IMR-90 (cell line): ENCODE results near the gene STIM1. TPM values are rescaled to one million over a fixed set of nuclear protein-coding genes. Genes with fewer than 3 reads are reported as not detected.
A peak's percentile ranks its signal among the peaks of the same experiment; 100 is the strongest.

ENCODE experiments used
- ATAC-seq: fragments of 200-7000 bp; cut with Tn5 transposase; 2 replicates; pipeline ENCODE4 v1.9.1; 2020; ENCODE audit warnings: low read depth, mild to moderate bottlenecking, moderate library complexity
- BruUV-seq: library from RNA; stranded (reverse); fragments of 400-500 nt; replicated peaks from 2 replicates; lab custom pipeline; 2021; lab: Mats Ljungman, UMichigan
- CTCF ChIA-PET: fragments of 300-600 bp; formaldehyde crosslinking; extraction: SDS; loops from one replicate; lab custom pipeline; 2021; ENCODE audit warnings: antibody characterized with exemption; lab: Yijun Ruan, JAX
- POLR2A ChIA-PET: fragments of 300-600 bp; sonication (Branson Sonifier 250); formaldehyde crosslinking; loops from one replicate; lab custom pipeline; 2022; ENCODE audit warnings: antibody characterized with exemption; ENCODE audit not compliant: unreplicated experiment; lab: Charles Lee
- DNase-seq: peaks from one replicate; pipeline ENCODE4 v3.0.0; 2013
- H2AFZ ChIP-seq: replicated peaks from 2 replicates; pipeline ENCODE3; 2013; ENCODE audit warnings: low read length, mild to moderate bottlenecking; ENCODE audit not compliant: poor library complexity
- H2AK5ac ChIP-seq: 2 replicates; pipeline ENCODE4 v1.6.1; 2013; ENCODE audit warnings: low read depth, low read length, inconsistent platforms
- H2AK9ac ChIP-seq: replicated peaks from 2 replicates; pipeline ENCODE3; 2013; ENCODE audit warnings: mild to moderate bottlenecking, low read depth, low read length, moderate library complexity; ENCODE audit not compliant: poor library complexity
- H2BK120ac ChIP-seq: 2 replicates; pipeline ENCODE4 v1.6.1; 2013; ENCODE audit warnings: low read depth, low read length, inconsistent platforms
- H2BK15ac ChIP-seq: 3 replicates; pipeline ENCODE4 v1.6.1; 2013; ENCODE audit warnings: low read depth, low read length, inconsistent platforms
- H2BK20ac ChIP-seq: 2 replicates; pipeline ENCODE4 v1.6.1; 2013; ENCODE audit warnings: low read depth, mild to moderate bottlenecking, inconsistent platforms, low read length, moderate library complexity
- H2BK5ac ChIP-seq: 2 replicates; pipeline ENCODE4 v1.6.1; 2013; ENCODE audit warnings: mild to moderate bottlenecking, low read depth, low read length, inconsistent platforms; ENCODE audit not compliant: poor library complexity, severe bottlenecking
- H3K14ac ChIP-seq: replicated peaks from 2 replicates; pipeline ENCODE4 v1.6.1; 2013; ENCODE audit warnings: low read depth, low read length, inconsistent platforms
- H3K18ac ChIP-seq: 2 replicates; pipeline ENCODE4 v1.6.1; 2013; ENCODE audit warnings: low read depth, low read length, control low read depth
- H3K23ac ChIP-seq: 2 replicates; pipeline ENCODE4 v1.6.1; 2013; ENCODE audit warnings: low read depth, low read length, inconsistent platforms
- H3K27ac ChIP-seq: 2 replicates; pipeline ENCODE4 v1.5.1; 2013; ENCODE audit warnings: mild to moderate bottlenecking, control low read depth, low read length; ENCODE audit not compliant: insufficient read depth
- H3K27me3 ChIP-seq: 2 replicates; pipeline ENCODE4 v1.6.1; 2013; ENCODE audit warnings: low read length; ENCODE audit not compliant: control insufficient read depth, insufficient read depth
- H3K36me3 ChIP-seq: 2 replicates; pipeline ENCODE4 v1.6.1; 2013; ENCODE audit warnings: low read length, mixed read lengths; ENCODE audit not compliant: control insufficient read depth, insufficient read depth
- H3K4ac ChIP-seq: 2 replicates; pipeline ENCODE4 v1.6.1; 2013; ENCODE audit warnings: low read depth, low read length, inconsistent platforms
- H3K4me1 ChIP-seq: 2 replicates; pipeline ENCODE4 v1.6.1; 2013; ENCODE audit warnings: low read length, mixed read lengths; ENCODE audit not compliant: control insufficient read depth, insufficient read depth
- H3K4me2 ChIP-seq: 2 replicates; pipeline ENCODE4 v1.6.1; 2013; ENCODE audit warnings: low read depth, mild to moderate bottlenecking, control low read depth, low read length, moderate library complexity
- H3K4me3 ChIP-seq: 2 replicates; pipeline ENCODE4 v1.5.1; 2013; ENCODE audit warnings: low read depth, mild to moderate bottlenecking, control low read depth, low read length, moderate library complexity; ENCODE audit not compliant: insufficient read depth
- H3K56ac ChIP-seq: 2 replicates; pipeline ENCODE4 v1.6.1; 2013; ENCODE audit warnings: low read length, inconsistent platforms; ENCODE audit not compliant: insufficient read depth; ENCODE audit errors: extremely low read depth
- H3K79me1 ChIP-seq, 2 experiments: 2 replicates each; pipeline ENCODE4 v1.6.1; 2013; ENCODE audit warnings: low read length in 2 of 2, inconsistent platforms in 1 of 2, low read depth in 1 of 2
- H3K9ac ChIP-seq: 2 replicates; pipeline ENCODE4 v1.6.1; 2013; ENCODE audit warnings: low read depth, low read length, control low read depth
- H3K9me1 ChIP-seq: 2 replicates; pipeline ENCODE4 v1.6.1; 2013; ENCODE audit warnings: low read length, inconsistent platforms; ENCODE audit not compliant: insufficient read depth
- H3K9me3 ChIP-seq: 2 replicates; pipeline ENCODE4 v1.6.1; 2013; ENCODE audit warnings: low read length; ENCODE audit not compliant: control insufficient read depth, insufficient read depth
- H4K20me1 ChIP-seq: 2 replicates; pipeline ENCODE4 v1.6.1; 2013; ENCODE audit warnings: low read length, inconsistent platforms; ENCODE audit not compliant: insufficient read depth
- H4K5ac ChIP-seq: 2 replicates; pipeline ENCODE4 v1.6.1; 2013; ENCODE audit warnings: mild to moderate bottlenecking, low read depth, low read length, control low read depth
- H4K8ac ChIP-seq, 2 experiments: 2 replicates each; pipeline ENCODE4 v1.6.1; 2013; ENCODE audit warnings: low read depth in 2 of 2, low read length in 2 of 2, control low read depth in 1 of 2, inconsistent platforms in 1 of 2
- H4K91ac ChIP-seq: 2 replicates; pipeline ENCODE4 v1.6.1; 2013; ENCODE audit warnings: low read depth, low read length, inconsistent platforms; ENCODE audit not compliant: insufficient read depth
- BHLHE40 ChIP-seq: fragments of 150-350 bp; IDR thresholded peaks from 2 replicates; pipeline ENCODE4 v1.6.1; 2016; ENCODE audit warnings: mild to moderate bottlenecking, low read depth, low read length
- CEBPB ChIP-seq: IDR thresholded peaks from 2 replicates; pipeline ENCODE4 v1.6.1; 2012; ENCODE audit warnings: low read depth, low read length, improper control_type of control experiment
- CHD1 ChIP-seq: IDR thresholded peaks from 2 replicates; pipeline ENCODE4 v1.6.1; 2012; ENCODE audit warnings: low read depth, low read length, improper control_type of control experiment
- FOS ChIP-seq: fragments of 150-350 bp; IDR thresholded peaks from 2 replicates; pipeline ENCODE4 v1.6.1; 2016; ENCODE audit warnings: low read depth, low read length
- MAFK ChIP-seq: IDR thresholded peaks from 2 replicates; pipeline ENCODE4 v1.6.1; 2012; ENCODE audit warnings: low read depth, low read length, improper control_type of control experiment
- MAZ ChIP-seq: IDR thresholded peaks from 2 replicates; pipeline ENCODE4 v1.6.1; 2012; ENCODE audit warnings: low read depth, mild to moderate bottlenecking, low read length, improper control_type of control experiment, moderate library complexity, borderline replicate concordance
- MXI1 ChIP-seq: IDR thresholded peaks from 2 replicates; pipeline ENCODE4 v1.6.1; 2012; ENCODE audit warnings: low read depth, mild to moderate bottlenecking, low read length, moderate library complexity, borderline replicate concordance
- NFE2L2 ChIP-seq: fragments of 150-350 bp; IDR thresholded peaks from 2 replicates; pipeline ENCODE4 v1.6.1; 2016; ENCODE audit warnings: low read depth, mild to moderate bottlenecking, low read length
- POLR2A ChIP-seq: IDR thresholded peaks from 2 replicates; pipeline ENCODE4 v1.6.1; 2012; ENCODE audit warnings: mild to moderate bottlenecking, low read depth, low read length
- RAD21 ChIP-seq: IDR thresholded peaks from 2 replicates; pipeline ENCODE4 v1.6.1; 2012; ENCODE audit warnings: low read length, improper control_type of control experiment
- RCOR1 ChIP-seq: IDR thresholded peaks from 2 replicates; pipeline ENCODE4 v1.6.1; 2012; ENCODE audit warnings: mild to moderate bottlenecking, low read length, improper control_type of control experiment; ENCODE audit not compliant: insufficient replicate concordance
- RFX5 ChIP-seq: IDR thresholded peaks from 2 replicates; pipeline ENCODE4 v1.8.0; 2012; ENCODE audit warnings: low read depth, mild to moderate bottlenecking, low read length, moderate library complexity
- SMC3 ChIP-seq: fragments of 150-350 bp; IDR thresholded peaks from 2 replicates; pipeline ENCODE4 v1.6.1; 2016; ENCODE audit warnings: low read depth, mild to moderate bottlenecking, antibody characterized with exemption, low read length, moderate library complexity
- USF2 ChIP-seq: fragments of 150-350 bp; IDR thresholded peaks from 2 replicates; pipeline ENCODE4 v1.6.1; 2017; ENCODE audit warnings: mild to moderate bottlenecking, antibody characterized with exemption, low read length, low read depth
- WGBS, 2 experiments: methylation state at CpG; one replicate each; pipeline versions ENCODE4 v1.1.5 to v1.1.7; 2013; ENCODE audit warnings: missing lambda C conversion rate in 2 of 2; ENCODE audit not compliant: insufficient read length in 1 of 2; ENCODE audit errors: extremely low coverage in 2 of 2; 5-methylcytosine and 5-hydroxymethylcytosine counted together
- dilution Hi-C: fragments of 300-500 bp; cut with HindIII; formaldehyde crosslinking; loops from one replicate; pipeline ENCODE4 v1.14.3; 2018; ENCODE audit warnings: low sequenced_read_pairs; ENCODE audit not compliant: unreplicated experiment
- in situ Hi-C: fragments of 300-500 bp; cut with MboI; formaldehyde crosslinking; loops from 3 replicates; pipeline ENCODE4 v1.14.3; 2019; ENCODE audit warnings: low sequenced_read_pairs, inconsistent platforms, mixed read lengths
- intact Hi-C: fragments of 100-400 bp; cut with micrococcal nuclease; formaldehyde crosslinking; loops from 2 replicates; pipeline ENCODE4 v1.10.0; 2022
- polyA plus RNA-seq, 3 experiments: library from polyadenylated mRNA; depleted of rRNA; stranded (reverse); fragments of >200 nt; gene quantifications; 2 replicates each; pipeline ENCODE4 v1.2.3, GENCODE V29; 2012; ENCODE audit warnings: low replicate concordance in 1 of 3
- total RNA-seq: library from RNA; depleted of rRNA; stranded (reverse); fragments of >200 nt; gene quantifications from 2 replicates; pipeline ENCODE4 v1.2.3, GENCODE V29; 2012
- TF ChIP-seq, protein P1 (sequence below): fragments of 150-350 bp; IDR thresholded peaks from 2 replicates; pipeline ENCODE4 v1.6.1; 2016; ENCODE audit warnings: low read depth, mild to moderate bottlenecking, low read length, moderate library complexity, borderline replicate concordance

The STIM1 gene
- total and polyA plus RNA-seq, 2 of the 4 experiments (the other 2 are of a cell fraction) = 17.9 to 23.0 TPM

GRCh38 chr11:3849297-3849874, 6.1 kb upstream of the STIM1 start:
- H3K9me3 ChIP-seq = no peaks in the 10 kb centered on the region
- H3K36me3 ChIP-seq = no peaks in the 10 kb centered on the region
- H3K4me1 ChIP-seq = peaks cover 2% of the 10 kb centered on the region; the same call in 1 of the 2 replicates
- ATAC-seq (peak; percentile 90), DNase-seq (peak; percentile 41)
- in situ Hi-C loops = loop anchor here (5.0 kb wide), 1 partner anchor 223 kb away; no protein-coding TSS in a partner anchor
- H3K9ac ChIP-seq = no peak overlapping the region
- WGBS, 2 experiments = 0% methylated on average over 1 of the region's 10 CpGs; no CpG with 5 or more reads in 1 of the 2 experiments
- no peak overlapping the region for H2AK9ac ChIP-seq
- no peak overlapping the region for H3K4me2 ChIP-seq
- no peak overlapping the region for H3K56ac ChIP-seq
- no peak overlapping the region for H2AK5ac ChIP-seq
- peaks cover 0 to 4% of the 10 kb centered on the region in 2 experiments; a peak in 1 of 4 replicates for H3K79me1 ChIP-seq
- H3K4me3 ChIP-seq = no peak overlapping the region
- dilution Hi-C loops = no loop called here
- no peak overlapping the region for H3K4ac ChIP-seq
- H4K91ac ChIP-seq = no peak overlapping the region
- no peak overlapping the region for H3K14ac ChIP-seq
- no peak overlapping the region for H2BK15ac ChIP-seq
- H3K18ac ChIP-seq = no peak overlapping the region
- no peak overlapping the region for H3K23ac ChIP-seq
- no peak overlapping the region for H4K8ac ChIP-seq
- BruUV-seq = no TSS peak
- no peaks in the 10 kb centered on the region for H4K20me1 ChIP-seq
- no peak overlapping the region for H2BK120ac ChIP-seq
- no peak overlapping the region for H2BK5ac ChIP-seq
- H3K9me1 ChIP-seq = peaks cover 7% of the 10 kb centered on the region
- H2AFZ ChIP-seq = no peak overlapping the region
- no peak overlapping the region for H4K5ac ChIP-seq
- H3K27ac ChIP-seq = no peak overlapping the region
- POLR2A ChIA-PET = no interaction called here
- intact Hi-C loops = loop anchor here (1.0 kb wide), 1 partner anchor 223 kb away; no protein-coding TSS in a partner anchor
- H2BK20ac ChIP-seq = no peak overlapping the region
- CTCF ChIA-PET = interaction anchor here (0.6 to 9.2 kb wide), 15 partner anchors 9 to 247 kb away, joined by 3 to 186 read pairs (median 4); no protein-coding TSS in a partner anchor
- H3K27me3 ChIP-seq = no peaks in the 10 kb centered on the region; the same call in 1 of the 2 replicates
- TF ChIP-seq RFX5 (no peak), BHLHE40 (no peak), RCOR1 (no peak), NFE2L2 (no peak), MAFK (no peak), FOS (no peak), CHD1 (no peak), MXI1 (no peak), RAD21 (peak; percentile 71), MAZ (no peak), POLR2A (no peak), SMC3 (peak; percentile 89), USF2 (no peak), CEBPB (peak; percentile 59; the same call in 1 of the 2 replicates)
- TF ChIP-seq, protein P1, sequence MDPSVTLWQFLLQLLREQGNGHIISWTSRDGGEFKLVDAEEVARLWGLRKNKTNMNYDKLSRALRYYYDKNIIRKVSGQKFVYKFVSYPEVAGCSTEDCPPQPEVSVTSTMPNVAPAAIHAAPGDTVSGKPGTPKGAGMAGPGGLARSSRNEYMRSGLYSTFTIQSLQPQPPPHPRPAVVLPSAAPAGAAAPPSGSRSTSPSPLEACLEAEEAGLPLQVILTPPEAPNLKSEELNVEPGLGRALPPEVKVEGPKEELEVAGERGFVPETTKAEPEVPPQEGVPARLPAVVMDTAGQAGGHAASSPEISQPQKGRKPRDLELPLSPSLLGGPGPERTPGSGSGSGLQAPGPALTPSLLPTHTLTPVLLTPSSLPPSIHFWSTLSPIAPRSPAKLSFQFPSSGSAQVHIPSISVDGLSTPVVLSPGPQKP = no peak
